Measurements from ENCODE around the gene KMT2C.

Gene KMT2C

GRCh38 chr7:152414779-152415178 is 21.0 kb downstream of the KMT2C start (continued):
- no peak for TF ChIP-seq PRDM4 (tag by site-specific recombination; IDR thresholded peaks at IDR 0.05)
- peak; percentile 70 for TF ChIP-seq SCRT2 (tag by site-specific recombination; IDR thresholded peaks at IDR 0.05)

GRCh38 chr7:152411389-152411788 is 24.4 kb downstream of the KMT2C start:
- POLR2A ChIA-PET = interaction anchor here (0.6 kb wide), 1 partner anchor 163 kb away, joined by 3 read pairs; no protein-coding TSS in a partner anchor
- CTCF ChIA-PET = no interaction called here
- H3K9me3 ChIP-seq (ENCODE audit: control insufficient read depth, insufficient read depth, low read depth, low read length) = no peaks in the 10 kb centered on the region
- no peak overlapping the region for H3K4me3 ChIP-seq (ENCODE audit: low read depth, low read length)
- no peak overlapping the region for H3K27ac ChIP-seq (ENCODE audit: extremely low read depth, low read depth, low read length)
- no peaks in the 10 kb centered on the region for H3K4me1 ChIP-seq (ENCODE audit: control insufficient read depth, insufficient read depth, low read length)
- no peaks in the 10 kb centered on the region for H3K36me3 ChIP-seq (ENCODE audit: control insufficient read depth in 2 of 2, insufficient read depth in 1 of 2, low read length in 2 of 2)
- TF ChIP-seq ZNF639 (tag by site-specific recombination; IDR thresholded peaks at IDR 0.05) (no peak), OVOL3 (tag by site-specific recombination; IDR thresholded peaks at IDR 0.05) (no peak), ZNF791 (tag by site-specific recombination; IDR thresholded peaks at IDR 0.05) (no peak), ZNF560 (tag by site-specific recombination; IDR thresholded peaks at IDR 0.05; ENCODE audit: borderline replicate concordance) (no peak), ZBTB17 (tag by site-specific recombination; IDR thresholded peaks at IDR 0.05) (no peak), IKZF3 (tag by site-specific recombination; IDR thresholded peaks at IDR 0.05) (peak; percentile 42; the same call in 1 of the 2 replicates), TCF7L2 (IDR thresholded peaks at IDR 0.05; ENCODE audit: borderline replicate concordance, low read depth, low read length) (no peak), ZFHX2 (tag by site-specific recombination; conservative IDR thresholded peaks at IDR 0.05) (peak; percentile 87), PRDM4 (tag by site-specific recombination; IDR thresholded peaks at IDR 0.05) (no peak), ZSCAN23 (tag by site-specific recombination; IDR thresholded peaks at IDR 0.05) (no peak), ZNF398 (tag by site-specific recombination; IDR thresholded peaks at IDR 0.05) (peak; percentile 79), GLI4 (tag by site-specific recombination; IDR thresholded peaks at IDR 0.05) (no peak), ZXDB (tag by site-specific recombination; IDR thresholded peaks at IDR 0.05) (0 out of 2 replicates have a peak, but pooled peaks have one; percentile 20), ZNF624 (tag by site-specific recombination; IDR thresholded peaks at IDR 0.05) (no peak), SCRT2 (tag by site-specific recombination; IDR thresholded peaks at IDR 0.05) (no peak), ZNF514 (tag by site-specific recombination; IDR thresholded peaks at IDR 0.05) (no peak), ZFP69B (tag by site-specific recombination; IDR thresholded peaks at IDR 0.05) (peak; percentile 75; the same call in 1 of the 2 replicates), ZNF513 (tag by site-specific recombination; IDR thresholded peaks at IDR 0.05) (no peak; the same call in 1 of the 2 replicates), ZNF2 (tag by site-specific recombination; IDR thresholded peaks at IDR 0.05) (no peak), EGR2 (tag by site-specific recombination; IDR thresholded peaks at IDR 0.05; ENCODE audit: low read depth) (peak; percentile 95), FEZF1 (tag by site-specific recombination; IDR thresholded peaks at IDR 0.05) (0 out of 2 replicates have a peak, but pooled peaks have one; percentile 20), ZNF23 (tag by site-specific recombination; IDR thresholded peaks at IDR 0.05; ENCODE audit: borderline replicate concordance) (no peak), PATZ1 (tag by site-specific recombination; IDR thresholded peaks at IDR 0.05) (peak; percentile 46; the same call in 1 of the 2 replicates), ZNF645 (tag by site-specific recombination; IDR thresholded peaks at IDR 0.05) (no peak)
